NCI-H2107 treated with DMSO at 0.1 percent for 48 hours (cell line): Measurements from ENCODE around the gene DYNC2I2.
"Not testable (repeated sequence)": the region's sequence is repeated elsewhere in the genome, so short reads cannot be mapped to it uniquely, and the experiment has no call there.

Experiments
- DNase-seq: peaks from one replicate; lab custom pipeline; 2025; ENCODE audit not compliant: unreplicated experiment; lab: John Stamatoyannopoulos, UW

The DYNC2I2 gene

GRCh38 chr9:128619779-128620178 is 36.9 kb downstream of the DYNC2I2 start:
- no peak for DNase-seq

DNA sequence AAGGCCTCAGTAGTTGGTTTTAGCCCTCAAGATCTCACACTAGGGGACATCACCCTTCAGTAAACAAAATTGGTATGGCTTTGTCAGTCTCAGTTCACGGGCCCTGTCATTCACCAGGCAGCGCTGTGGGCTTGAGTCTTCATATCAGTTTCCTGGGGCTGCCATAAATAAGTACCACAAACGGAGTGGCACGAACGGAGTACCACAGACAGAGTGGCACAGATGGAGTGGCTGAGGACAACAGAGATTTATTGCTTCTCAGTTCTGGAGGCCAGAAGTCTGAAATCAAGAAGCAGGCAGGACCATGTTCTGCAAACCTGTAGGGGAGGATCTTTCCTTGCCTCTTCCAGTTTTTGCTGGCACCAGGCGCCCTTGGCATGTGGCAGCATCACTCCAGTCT is 37.5 kb downstream of the DYNC2I2 start:
- DNase-seq: no peak

DNA sequence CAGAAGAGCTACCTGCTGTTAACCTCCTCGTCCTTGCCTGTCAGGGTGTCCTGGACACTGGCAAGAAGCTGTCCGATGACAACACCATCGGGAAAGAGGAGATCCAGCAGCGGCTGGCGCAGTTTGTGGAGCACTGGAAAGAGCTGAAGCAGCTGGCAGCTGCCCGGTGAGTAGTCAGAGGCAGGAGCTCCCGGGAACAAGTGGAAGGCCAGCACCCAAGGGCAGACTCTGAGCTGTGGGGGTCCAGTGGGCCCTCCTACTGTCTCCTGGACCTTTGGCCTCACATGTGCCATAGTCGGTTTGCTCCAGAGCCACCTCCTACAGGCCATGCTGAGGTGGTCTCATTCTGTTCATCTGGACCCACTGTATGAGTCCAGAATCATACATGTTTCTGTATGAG is 38.7 kb downstream of the DYNC2I2 start:
- DNase-seq: no peak

DNA sequence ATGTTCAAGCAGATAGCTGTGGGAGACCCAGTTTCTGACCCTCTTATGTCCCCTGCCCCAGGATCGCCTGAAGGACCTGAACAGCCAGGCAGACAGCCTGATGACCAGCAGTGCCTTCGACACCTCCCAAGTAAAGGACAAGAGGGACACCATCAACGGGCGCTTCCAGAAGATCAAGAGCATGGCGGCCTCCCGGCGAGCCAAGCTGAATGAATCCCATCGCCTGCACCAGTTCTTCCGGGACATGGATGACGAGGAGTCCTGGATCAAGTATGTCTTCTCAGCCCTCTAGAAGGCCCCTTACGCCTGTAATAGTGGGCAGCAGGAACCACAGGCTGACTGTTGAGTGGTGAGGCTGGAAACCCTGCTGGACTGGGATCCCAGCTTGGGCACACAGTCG is 41.1 kb downstream of the DYNC2I2 start:
- no peak for DNase-seq

GRCh38 chr9:128614728-128615127 is 41.9 kb downstream of the DYNC2I2 start:
- no peak for DNase-seq

GRCh38 chr9:128611600-128612394 is 44.9 kb downstream of the DYNC2I2 start:
- DNase-seq: no peak

DNA sequence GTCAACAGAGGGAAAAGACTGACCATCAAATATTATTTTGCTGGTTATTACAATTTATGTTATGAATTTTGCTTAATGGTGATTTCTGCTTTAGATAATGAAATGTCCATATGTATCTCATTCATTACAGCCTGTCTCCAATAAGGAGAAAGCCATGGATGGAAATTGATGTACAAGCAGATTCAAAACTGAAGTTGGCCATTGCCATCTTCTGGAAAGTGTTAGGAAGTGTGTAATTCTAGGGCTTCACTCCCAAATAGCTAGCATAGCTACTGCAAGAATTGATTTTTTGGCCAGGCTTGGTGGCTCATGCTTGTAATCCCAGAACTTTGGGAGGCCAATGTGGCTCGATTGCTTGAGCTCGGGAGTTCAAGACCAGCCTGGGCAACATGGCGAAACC is 45.8 kb downstream of the DYNC2I2 start:
- no peak for DNase-seq

GRCh38 chr9:128607642-128608350 is 48.9 kb downstream of the DYNC2I2 start:
- peak; percentile 87 for DNase-seq

DNA sequence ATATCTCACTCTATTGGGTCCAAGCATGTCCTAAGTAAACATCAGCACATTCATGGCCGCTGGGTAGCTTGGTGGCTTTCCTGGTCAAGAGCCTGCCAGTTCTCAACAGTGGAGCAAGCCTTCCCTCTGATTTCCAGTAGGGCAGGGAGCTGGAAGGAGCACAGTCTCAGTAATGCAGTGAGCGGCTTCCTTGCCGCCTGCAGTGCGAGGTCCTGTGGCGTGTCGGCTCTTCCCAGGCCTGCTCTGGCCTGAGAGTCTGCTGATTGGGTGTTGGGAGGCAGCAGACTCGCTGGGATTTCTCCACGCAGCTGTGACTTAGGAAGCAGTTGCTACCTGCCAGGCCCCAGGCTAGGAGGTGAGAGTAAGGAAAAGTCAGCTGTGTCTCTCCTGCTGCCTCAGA is 53.0 kb downstream of the DYNC2I2 start:
- DNase-seq: no peak

GRCh38 chr9:128600099-128600498 is 56.5 kb downstream of the DYNC2I2 start:
- no peak for DNase-seq

GRCh38 chr9:128595471-128595870 is 61.2 kb downstream of the DYNC2I2 start:
- DNase-seq: no peak

GRCh38 chr9:128593856-128594255 is 62.8 kb downstream of the DYNC2I2 start:
- no peak for DNase-seq

DNA sequence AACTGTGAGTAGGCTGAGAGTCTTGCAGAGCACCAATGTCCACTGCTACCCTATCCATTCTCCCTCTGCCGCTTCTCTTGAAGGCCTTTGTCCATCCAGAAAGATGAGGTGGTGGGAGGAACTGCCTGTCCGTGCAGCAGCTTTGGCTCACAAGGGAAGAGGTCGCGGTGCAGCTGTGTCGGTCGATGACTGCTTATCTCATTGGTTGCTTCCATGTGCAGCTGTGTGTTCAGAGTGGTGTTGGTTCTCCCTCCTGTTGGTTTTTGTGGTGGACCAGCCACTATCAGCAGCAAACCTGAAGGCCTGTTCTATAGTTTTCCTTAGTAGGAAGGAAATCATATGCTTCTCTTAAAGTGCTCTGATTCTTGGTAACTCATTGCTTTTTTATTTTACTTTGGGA is 63.6 kb downstream of the DYNC2I2 start:
- DNase-seq: no peak

DNA sequence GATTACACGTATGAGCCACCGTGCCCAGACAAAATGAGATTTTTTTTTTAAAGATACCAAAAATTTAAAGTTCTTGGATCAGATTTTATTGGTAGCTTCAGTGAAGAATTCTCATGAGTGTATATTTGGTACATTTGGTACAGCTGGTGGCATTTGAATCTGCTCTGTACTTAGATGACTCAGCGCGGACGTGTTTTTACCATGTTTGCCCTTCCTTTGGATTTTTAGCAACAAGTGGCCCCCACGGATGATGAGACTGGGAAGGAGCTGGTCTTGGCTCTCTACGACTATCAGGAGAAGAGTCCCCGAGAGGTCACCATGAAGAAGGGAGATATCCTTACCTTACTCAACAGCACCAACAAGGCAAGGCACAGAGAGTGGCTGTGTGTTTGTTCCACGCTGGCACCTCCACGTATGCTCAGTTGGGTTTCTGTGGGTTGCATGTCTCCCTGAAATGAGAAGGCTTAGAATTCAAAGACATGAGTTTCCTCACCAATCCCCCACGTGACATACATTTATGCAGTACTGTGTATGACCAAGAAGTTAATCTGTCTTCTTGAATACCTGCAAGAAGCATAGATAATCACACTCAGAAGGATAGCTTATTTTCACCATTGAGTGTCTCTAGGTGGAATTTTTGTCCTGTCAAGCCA is 67.9 kb downstream of the DYNC2I2 start:
- no peak for DNase-seq

DNA sequence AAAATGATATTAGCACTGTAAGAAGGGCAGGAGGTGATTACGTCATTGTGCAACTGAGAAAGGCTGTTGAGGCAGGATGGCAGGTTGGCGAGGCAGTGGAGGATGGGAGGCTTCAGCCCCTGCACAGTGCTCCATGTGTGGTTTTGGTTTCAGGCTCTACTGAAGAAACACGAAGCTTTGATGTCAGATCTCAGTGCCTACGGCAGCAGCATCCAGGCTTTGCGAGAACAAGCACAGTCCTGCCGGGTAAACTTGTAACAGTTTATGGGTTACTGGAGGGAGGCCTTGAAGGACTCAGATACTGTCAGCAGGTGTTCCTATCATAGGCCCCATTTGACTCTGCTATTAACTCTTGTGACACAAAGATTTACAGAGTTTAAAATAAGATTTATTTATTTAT is 69.2 kb downstream of the DYNC2I2 start:
- DNase-seq: no peak

GRCh38 chr9:128586934-128587333 is 69.7 kb downstream of the DYNC2I2 start:
- not testable (repeated sequence) for DNase-seq

DNA sequence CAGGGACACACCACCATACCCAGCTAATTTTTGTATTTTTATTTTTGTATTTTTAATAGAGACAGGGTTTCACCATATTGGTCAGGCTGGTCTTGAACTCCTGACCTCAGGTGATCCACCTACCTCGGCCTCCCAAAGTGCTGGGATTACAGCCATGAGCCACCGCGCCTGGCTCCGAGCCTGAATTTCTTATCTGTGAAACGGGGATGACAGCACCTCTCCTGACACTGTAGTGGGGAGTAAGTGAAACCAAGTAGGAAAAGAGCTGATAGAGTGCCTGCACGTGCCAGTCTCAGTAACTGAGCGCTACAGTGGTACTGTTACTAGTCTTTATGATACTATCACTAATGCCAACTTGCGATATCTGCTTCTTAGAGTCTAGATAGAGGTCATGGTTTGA is 71.5 kb downstream of the DYNC2I2 start:
- DNase-seq: not testable (repeated sequence)
